Prostate gland (tissue), 2 donors: ENCODE results near the gene FGB. TPM values are rescaled to one million over a fixed set of nuclear protein-coding genes. Genes with fewer than 3 reads are reported as not detected.

Source experiments
- DNase-seq: peaks from one replicate; pipeline ENCODE4 v3.0.0-alpha.2; 2019; ENCODE audit warnings: low spot score
- H3K27ac ChIP-seq, 2 donors: fragments of 200-600 bp; sonication (generic); 2 replicates each; pipeline ENCODE4 v1.5.1; 2017 to 2019
- H3K27me3 ChIP-seq: fragments of 200-600 bp; sonication (generic); replicated peaks from 2 replicates; pipeline ENCODE4 v1.5.1; 2019; ENCODE audit not compliant: insufficient read depth
- H3K36me3 ChIP-seq, 2 donors: fragments of 200-600 bp; sonication (generic); 1 replicate in 1 of 2; 2 replicates in 1 of 2; pipeline versions ENCODE4 v1.5.1 to v1.8.1; 2017 to 2019
- H3K4me1 ChIP-seq: fragments of 200-600 bp; sonication (generic); replicated peaks from 2 replicates; pipeline ENCODE4 v1.5.1; 2019
- H3K4me3 ChIP-seq, 2 donors: fragments of 200-600 bp; sonication (generic); 2 replicates each; pipeline ENCODE4 v1.5.1; 2017 to 2019
- H3K9me3 ChIP-seq: fragments of 200-600 bp; sonication (generic); 2 replicates; pipeline ENCODE4 v1.5.1; 2017
- POLR2A ChIP-seq: fragments of 450-650 bp; IDR thresholded peaks from one replicate; pipeline ENCODE4 v1.6.1; 2016; ENCODE audit warnings: antibody characterized with exemption, mild to moderate bottlenecking
- POLR2AphosphoS5 ChIP-seq: sonication (generic); formaldehyde crosslinking; IDR thresholded peaks from one replicate; pipeline ENCODE4 v1.6.1; 2017; ENCODE audit warnings: antibody characterized with exemption
- WGBS: methylation state at CpG from one replicate; pipeline ENCODE4 v1.1.5; 2018; 5-methylcytosine and 5-hydroxymethylcytosine counted together
- intact Hi-C: fragments of 100-400 bp; cut with DNase I; formaldehyde crosslinking; loops from one replicate; pipeline ENCODE4 v1.14.2; 2022
- total RNA-seq, 2 donors: library from RNA; depleted of rRNA; stranded (reverse); fragments of >200 nt; gene quantifications; one replicate each; pipeline ENCODE4 v1.1.0, GENCODE V29; 2016
- TF ChIP-seq, protein P1 (sequence below), 4 experiments: fragments of 200-600 bp in 2 of 4; fragments of 450-650 bp in 2 of 4; sonication (generic) in 2 of 4; IDR thresholded peaks; 1 replicate in 3 of 4; 2 replicates in 1 of 4; pipeline ENCODE4 v1.5.1; 2016 to 2019; ENCODE audit warnings: antibody characterized with exemption in 4 of 4, mild to moderate bottlenecking in 2 of 4, moderate library complexity in 2 of 4

FGB gene
- total RNA-seq, 2 donors from 2014 or later: not detected

DNA sequence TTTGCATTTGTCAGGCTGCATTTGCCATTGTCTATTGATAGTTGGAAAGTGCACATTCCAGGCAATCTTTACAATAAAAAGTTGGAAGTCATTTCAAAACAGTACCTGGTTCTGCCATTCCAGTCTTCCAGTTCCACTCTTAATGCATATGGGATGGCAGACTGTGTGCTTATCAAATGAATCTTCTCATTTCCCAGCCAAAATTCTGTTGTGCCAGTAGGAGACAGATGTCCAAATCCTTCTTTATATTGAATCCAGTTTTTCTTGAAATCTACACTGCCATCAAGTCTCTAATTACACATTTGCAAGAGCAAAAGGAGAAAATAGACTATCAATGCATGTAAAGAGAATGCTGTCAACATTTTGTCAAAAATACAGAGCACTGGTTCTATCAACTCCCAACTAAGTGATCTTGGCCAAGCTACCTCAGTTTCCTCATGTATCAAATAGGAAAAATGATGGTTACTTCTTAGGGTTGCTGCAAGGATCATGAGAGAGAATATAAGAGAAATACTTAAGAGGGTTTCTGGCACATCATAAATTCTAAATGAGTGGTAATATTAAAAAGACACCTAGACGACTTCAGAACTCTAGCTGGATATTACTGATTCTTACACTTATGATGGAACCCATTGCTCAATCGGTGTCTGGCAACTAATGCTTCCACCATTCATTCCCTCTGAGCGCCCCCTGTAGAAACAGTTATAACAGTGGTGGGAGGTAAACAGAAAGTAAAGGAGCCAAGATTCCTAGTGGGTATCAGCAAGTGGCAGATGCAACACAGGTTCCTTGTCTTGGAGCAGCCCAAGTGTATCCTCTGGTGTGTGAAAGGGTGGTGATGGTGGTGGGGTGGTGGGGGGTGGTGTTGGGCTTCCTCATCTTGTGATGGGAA, 45.8 kb downstream of the FGB start:
- Histone ChIP-seq H3K27ac (no peak overlapping the region), H3K27me3 (no peaks in the 10 kb centered on the region), H3K36me3 (no peaks in the 10 kb centered on the region), H3K4me3 (no peak overlapping the region), H3K4me1 (no peaks in the 10 kb centered on the region), H3K9me3 (no peaks in the 10 kb centered on the region)
- WGBS: 88% methylated on average over 3 of the region's 3 CpGs
- TF ChIP-seq, protein P1, sequence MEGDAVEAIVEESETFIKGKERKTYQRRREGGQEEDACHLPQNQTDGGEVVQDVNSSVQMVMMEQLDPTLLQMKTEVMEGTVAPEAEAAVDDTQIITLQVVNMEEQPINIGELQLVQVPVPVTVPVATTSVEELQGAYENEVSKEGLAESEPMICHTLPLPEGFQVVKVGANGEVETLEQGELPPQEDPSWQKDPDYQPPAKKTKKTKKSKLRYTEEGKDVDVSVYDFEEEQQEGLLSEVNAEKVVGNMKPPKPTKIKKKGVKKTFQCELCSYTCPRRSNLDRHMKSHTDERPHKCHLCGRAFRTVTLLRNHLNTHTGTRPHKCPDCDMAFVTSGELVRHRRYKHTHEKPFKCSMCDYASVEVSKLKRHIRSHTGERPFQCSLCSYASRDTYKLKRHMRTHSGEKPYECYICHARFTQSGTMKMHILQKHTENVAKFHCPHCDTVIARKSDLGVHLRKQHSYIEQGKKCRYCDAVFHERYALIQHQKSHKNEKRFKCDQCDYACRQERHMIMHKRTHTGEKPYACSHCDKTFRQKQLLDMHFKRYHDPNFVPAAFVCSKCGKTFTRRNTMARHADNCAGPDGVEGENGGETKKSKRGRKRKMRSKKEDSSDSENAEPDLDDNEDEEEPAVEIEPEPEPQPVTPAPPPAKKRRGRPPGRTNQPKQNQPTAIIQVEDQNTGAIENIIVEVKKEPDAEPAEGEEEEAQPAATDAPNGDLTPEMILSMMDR (IDR thresholded peaks at IDR 0.05): no peak
- TF ChIP-seq POLR2A: no peak
- TF ChIP-seq POLR2AphosphoS5: no peak
- intact Hi-C loops: no loop called here
- no peak for DNase-seq

DNA sequence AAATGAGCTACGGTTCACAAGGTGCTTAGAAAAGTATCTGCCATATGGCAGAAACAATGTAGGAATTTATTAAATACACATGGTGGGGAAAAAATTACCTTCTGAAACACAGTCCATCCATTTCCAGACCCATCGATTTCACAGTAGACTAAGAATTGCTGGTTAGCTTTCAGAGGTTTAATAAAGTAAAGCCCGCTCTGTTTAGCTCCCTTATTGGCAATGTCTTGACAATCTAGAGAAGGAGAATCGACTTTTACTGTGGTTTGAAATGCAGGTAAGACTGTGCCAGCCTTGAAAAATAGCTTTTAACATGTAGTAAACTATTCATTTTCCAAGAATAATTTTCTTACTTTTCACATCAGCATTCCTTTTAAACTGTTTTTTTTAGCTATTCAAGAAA, 46.7 kb downstream of the FGB start:
- no peak for DNase-seq
- TF ChIP-seq, protein P1 (IDR thresholded peaks at IDR 0.05): no peak
- TF ChIP-seq POLR2AphosphoS5 (no peak), POLR2A (no peak)
- Histone ChIP-seq H3K4me3 (no peak overlapping the region), H3K4me1 (no peaks in the 10 kb centered on the region), H3K36me3 (no peaks in the 10 kb centered on the region), H3K9me3 (no peaks in the 10 kb centered on the region), H3K27me3 (no peaks in the 10 kb centered on the region), H3K27ac (no peak overlapping the region)
- WGBS: 85% methylated on average over 4 of the region's 4 CpGs
- intact Hi-C loops: no loop called here

DNA sequence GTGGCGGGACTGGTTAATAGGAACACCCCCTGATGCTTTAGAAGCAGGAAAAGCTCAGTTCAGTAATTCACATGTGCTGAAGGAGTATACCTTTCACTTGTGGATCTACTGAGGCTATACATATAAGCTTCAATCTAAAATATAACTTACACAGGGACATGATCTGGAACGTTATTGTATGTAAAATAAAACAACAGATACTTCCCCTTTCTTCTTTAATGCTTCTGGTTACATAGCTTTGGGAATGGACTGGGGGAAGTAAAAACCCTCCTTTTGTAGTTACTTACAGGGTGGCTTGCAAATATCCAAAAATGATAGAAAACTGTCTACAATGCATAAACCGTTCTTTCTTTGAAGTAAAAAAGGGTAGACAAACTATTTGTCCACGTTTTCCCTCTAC, 47.8 kb downstream of the FGB start:
- Histone ChIP-seq H3K9me3 (no peaks in the 10 kb centered on the region), H3K36me3 (no peaks in the 10 kb centered on the region), H3K27me3 (no peaks in the 10 kb centered on the region), H3K4me3 (no peak overlapping the region), H3K4me1 (no peaks in the 10 kb centered on the region), H3K27ac (no peak overlapping the region)
- DNase-seq: no peak
- TF ChIP-seq POLR2A (no peak), POLR2AphosphoS5 (no peak)
- TF ChIP-seq, protein P1 (IDR thresholded peaks at IDR 0.05): no peak
- WGBS: 63% methylated on average over 4 of the region's 4 CpGs
- intact Hi-C loops: no loop called here

DNA sequence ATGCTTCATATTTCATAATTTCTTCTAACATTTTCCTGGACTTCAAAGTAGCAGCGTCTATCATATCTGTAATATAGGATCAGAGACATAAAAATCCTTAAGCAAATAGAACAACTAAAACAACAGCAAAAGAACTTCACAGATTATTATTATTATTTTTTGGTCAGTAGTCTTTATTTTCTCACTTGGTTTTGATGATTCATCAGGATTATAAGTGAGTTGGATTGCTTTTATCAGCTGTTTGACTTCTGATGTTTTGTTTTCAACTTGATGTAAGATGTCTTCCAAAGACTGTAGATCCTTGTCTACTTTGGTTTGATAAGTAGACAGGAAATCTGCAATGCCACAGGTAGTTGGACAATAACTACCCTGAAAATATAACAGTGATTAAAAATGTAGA, 49.0 kb downstream of the FGB start:
- Histone ChIP-seq H3K27me3 (no peaks in the 10 kb centered on the region), H3K36me3 (no peaks in the 10 kb centered on the region), H3K4me3 (no peak overlapping the region), H3K4me1 (no peaks in the 10 kb centered on the region), H3K27ac (no peak overlapping the region), H3K9me3 (no peaks in the 10 kb centered on the region)
- WGBS: 84% methylated on average over 1 of the region's 1 CpG
- intact Hi-C loops: no loop called here
- DNase-seq: no peak
- TF ChIP-seq, protein P1 (IDR thresholded peaks at IDR 0.05): no peak
- TF ChIP-seq POLR2A (no peak), POLR2AphosphoS5 (no peak)
